HepG2 (cell line): ENCODE measurements around the gene CACNG4. TPM values are rescaled to one million over a fixed set of nuclear protein-coding genes. Genes with fewer than 3 reads are reported as not detected.

ENCODE experiments used
- EEA1 ChIP-seq: sonication (generic); formaldehyde crosslinking; IDR thresholded peaks from 2 replicates; pipeline ENCODE4 v1.5.1; 2020; ENCODE audit warnings: mild to moderate bottlenecking, missing genetic modification reagents, borderline replicate concordance
- EP300 ChIP-seq, 3 experiments: sonication (generic) in 1 of 3; formaldehyde crosslinking in 1 of 3; IDR thresholded peaks; 2 replicates each; pipeline versions ENCODE4 v1.5.1 to v1.6.1; 2011 to 2020; ENCODE audit warnings: low read depth in 2 of 3, low read length in 2 of 3, borderline replicate concordance in 1 of 3, improper control_type of control experiment in 1 of 3, mild to moderate bottlenecking in 1 of 3, missing genetic modification reagents in 1 of 3, moderate library complexity in 1 of 3
- FOXO1 ChIP-seq: sonication (generic); formaldehyde crosslinking; IDR thresholded peaks from 2 replicates; pipeline ENCODE4 v1.4.0; 2020; ENCODE audit warnings: missing genetic modification reagents
- KLF9 ChIP-seq: IDR thresholded peaks from 2 replicates; pipeline ENCODE4 v1.6.1; 2016; ENCODE audit warnings: low read depth
- MEIS2 ChIP-seq: sonication (generic); formaldehyde crosslinking; IDR thresholded peaks from 2 replicates; pipeline ENCODE4 v1.9.0; 2021; ENCODE audit warnings: mild to moderate bottlenecking, missing genetic modification reagents
- MTF2 ChIP-seq: sonication (generic); formaldehyde crosslinking; IDR thresholded peaks from 2 replicates; pipeline ENCODE4 v1.5.0; 2020; ENCODE audit warnings: missing genetic modification reagents, borderline replicate concordance
- NRL ChIP-seq: sonication (generic); formaldehyde crosslinking; IDR thresholded peaks from 2 replicates; pipeline ENCODE4 v1.5.0; 2020; ENCODE audit warnings: missing genetic modification reagents, mild to moderate bottlenecking, moderate library complexity, borderline replicate concordance
- PHF8 ChIP-seq: sonication (generic); formaldehyde crosslinking; IDR thresholded peaks from 2 replicates; pipeline ENCODE4 v1.5.0; 2020; ENCODE audit warnings: missing genetic modification reagents
- SALL1 ChIP-seq: sonication (generic); formaldehyde crosslinking; IDR thresholded peaks from 2 replicates; pipeline ENCODE4 v1.8.0; 2022; ENCODE audit warnings: mild to moderate bottlenecking, missing genetic modification reagents
- ZFP82 ChIP-seq: sonication (generic); formaldehyde crosslinking; IDR thresholded peaks from 2 replicates; pipeline ENCODE4 v1.5.1; 2020; ENCODE audit warnings: mild to moderate bottlenecking, missing genetic modification reagents, borderline replicate concordance
- ZNF317 ChIP-seq: sonication (generic); formaldehyde crosslinking; IDR thresholded peaks from 2 replicates; pipeline ENCODE4 v1.5.0; 2020; ENCODE audit warnings: mild to moderate bottlenecking, missing genetic modification reagents
- ZNF335 ChIP-seq: sonication (generic); formaldehyde crosslinking; IDR thresholded peaks from 2 replicates; pipeline ENCODE4 v1.4.0; 2020; ENCODE audit warnings: missing genetic modification reagents
- ZNF446 ChIP-seq: sonication (generic); formaldehyde crosslinking; IDR thresholded peaks from 2 replicates; pipeline ENCODE4 v1.5.0; 2020; ENCODE audit warnings: mild to moderate bottlenecking, missing genetic modification reagents
- ZNF549 ChIP-seq: sonication (generic); formaldehyde crosslinking; IDR thresholded peaks from 2 replicates; pipeline ENCODE4 v1.5.0; 2020; ENCODE audit warnings: missing genetic modification reagents
- ZNF569 ChIP-seq: sonication (generic); formaldehyde crosslinking; IDR thresholded peaks from 2 replicates; pipeline ENCODE4 v1.5.0; 2020; ENCODE audit warnings: mild to moderate bottlenecking, missing genetic modification reagents, moderate library complexity, borderline replicate concordance
- ZNF598 ChIP-seq: sonication (generic); formaldehyde crosslinking; IDR thresholded peaks from 2 replicates; pipeline ENCODE4 v1.5.1; 2020; ENCODE audit warnings: mild to moderate bottlenecking, missing genetic modification reagents, borderline replicate concordance
- polyA plus RNA-seq, 8 experiments: library from polyadenylated mRNA; depleted of rRNA in 3 of 8; stranded (reverse) in 7 of 8; unstranded in 1 of 8; fragments of >200 nt; fragmentation: Illumina TruSeq in 4 of 8; extraction: Trizol in 4 of 8; gene quantifications; 2 replicates each; pipeline versions ENCODE4 v1.2.1 to v1.2.3, GENCODE V29; 2011 to 2016; ENCODE audit warnings: low read depth in 4 of 8, missing spikeins in 1 of 8, mixed read lengths in 1 of 8; ENCODE audit not compliant: insufficient read depth in 1 of 8
- total RNA-seq, 5 experiments: library from RNA; depleted of rRNA; stranded (reverse); fragments of >200 nt; fragmentation: Illumina TruSeq; extraction: Trizol; gene quantifications; 2 replicates each; pipeline ENCODE4 v1.2.3, GENCODE V29; 2016; ENCODE audit warnings: low read depth in 1 of 5
- TF ChIP-seq, protein P1 (sequence below): sonication (generic); formaldehyde crosslinking; IDR thresholded peaks from 2 replicates; pipeline ENCODE4 v1.5.0; 2020; ENCODE audit warnings: missing genetic modification reagents
- TF ChIP-seq, protein P2 (sequence below): sonication (generic); formaldehyde crosslinking; IDR thresholded peaks from 2 replicates; pipeline ENCODE4 v1.5.0; 2020; ENCODE audit warnings: missing genetic modification reagents
- TF ChIP-seq, protein P3 (sequence below): sonication (generic); formaldehyde crosslinking; IDR thresholded peaks from 2 replicates; pipeline ENCODE4 v1.5.0; 2020; ENCODE audit warnings: mild to moderate bottlenecking, missing genetic modification reagents, borderline replicate concordance
- TF ChIP-seq, protein P4 (sequence below): IDR thresholded peaks from 2 replicates; pipeline ENCODE4 v1.6.1; 2012; ENCODE audit warnings: inconsistent platforms
- TF ChIP-seq, protein P5 (sequence below): sonication (generic); formaldehyde crosslinking; IDR thresholded peaks from 2 replicates; pipeline ENCODE4 v1.9.0; 2022; ENCODE audit warnings: low read depth, missing genetic modification reagents
- TF ChIP-seq, protein P6 (sequence below): sonication (generic); formaldehyde crosslinking; IDR thresholded peaks from 2 replicates; pipeline ENCODE4 v1.9.0; 2021; ENCODE audit warnings: missing genetic modification reagents, mild to moderate bottlenecking, borderline replicate concordance

Gene CACNG4
- total and polyA plus RNA-seq, 2 of the 13 experiments (the other 11 are each of a cell fraction or from before 2014, with no cell fraction given): 0.09 TPM

DNA sequence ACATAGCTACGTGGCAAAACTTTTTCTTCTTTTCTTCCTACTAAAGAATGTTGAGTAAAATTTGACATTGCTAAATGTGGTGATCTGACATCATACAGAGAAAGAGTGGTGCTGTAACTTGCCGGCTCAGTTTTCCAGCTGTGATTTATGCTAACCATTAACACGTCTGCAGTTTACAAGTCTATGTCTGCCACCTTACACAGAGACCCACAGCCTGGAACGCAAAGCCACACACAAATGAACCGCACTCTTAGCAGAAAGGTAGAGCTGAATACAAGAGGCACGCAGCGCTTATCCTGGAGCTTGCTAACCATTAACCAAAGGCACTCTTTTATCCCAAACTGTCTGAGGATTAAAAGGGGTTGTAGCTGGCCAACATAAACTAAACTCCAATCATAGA is 111.8 kb downstream of the CACNG4 start (continued):
- TF ChIP-seq, protein P1, sequence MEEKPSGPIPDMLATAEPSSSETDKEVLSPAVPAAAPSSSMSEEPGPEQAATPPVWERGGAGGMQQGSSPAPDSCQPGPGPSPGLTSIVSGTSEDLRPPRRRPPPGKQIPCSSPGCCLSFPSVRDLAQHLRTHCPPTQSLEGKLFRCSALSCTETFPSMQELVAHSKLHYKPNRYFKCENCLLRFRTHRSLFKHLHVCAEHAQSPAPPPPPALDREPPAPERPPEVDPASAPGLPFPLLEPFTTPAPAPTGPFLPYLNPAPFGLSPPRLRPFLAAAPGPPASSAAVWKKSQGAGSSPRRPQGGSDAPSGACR (CRISPR knock-in tag): no peak
- no peak for TF ChIP-seq ZNF598 (CRISPR knock-in tag)
- TF ChIP-seq, protein P2, sequence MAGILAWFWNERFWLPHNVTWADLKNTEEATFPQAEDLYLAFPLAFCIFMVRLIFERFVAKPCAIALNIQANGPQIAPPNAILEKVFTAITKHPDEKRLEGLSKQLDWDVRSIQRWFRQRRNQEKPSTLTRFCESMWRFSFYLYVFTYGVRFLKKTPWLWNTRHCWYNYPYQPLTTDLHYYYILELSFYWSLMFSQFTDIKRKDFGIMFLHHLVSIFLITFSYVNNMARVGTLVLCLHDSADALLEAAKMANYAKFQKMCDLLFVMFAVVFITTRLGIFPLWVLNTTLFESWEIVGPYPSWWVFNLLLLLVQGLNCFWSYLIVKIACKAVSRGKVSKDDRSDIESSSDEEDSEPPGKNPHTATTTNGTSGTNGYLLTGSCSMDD (CRISPR knock-in tag): no peak
- TF ChIP-seq ZFP82 (CRISPR knock-in tag): no peak
- no peak for TF ChIP-seq MTF2 (CRISPR knock-in tag)
- no peak for TF ChIP-seq EEA1 (CRISPR knock-in tag)
- no peak for TF ChIP-seq ZNF569 (CRISPR knock-in tag)
- TF ChIP-seq, protein P3, sequence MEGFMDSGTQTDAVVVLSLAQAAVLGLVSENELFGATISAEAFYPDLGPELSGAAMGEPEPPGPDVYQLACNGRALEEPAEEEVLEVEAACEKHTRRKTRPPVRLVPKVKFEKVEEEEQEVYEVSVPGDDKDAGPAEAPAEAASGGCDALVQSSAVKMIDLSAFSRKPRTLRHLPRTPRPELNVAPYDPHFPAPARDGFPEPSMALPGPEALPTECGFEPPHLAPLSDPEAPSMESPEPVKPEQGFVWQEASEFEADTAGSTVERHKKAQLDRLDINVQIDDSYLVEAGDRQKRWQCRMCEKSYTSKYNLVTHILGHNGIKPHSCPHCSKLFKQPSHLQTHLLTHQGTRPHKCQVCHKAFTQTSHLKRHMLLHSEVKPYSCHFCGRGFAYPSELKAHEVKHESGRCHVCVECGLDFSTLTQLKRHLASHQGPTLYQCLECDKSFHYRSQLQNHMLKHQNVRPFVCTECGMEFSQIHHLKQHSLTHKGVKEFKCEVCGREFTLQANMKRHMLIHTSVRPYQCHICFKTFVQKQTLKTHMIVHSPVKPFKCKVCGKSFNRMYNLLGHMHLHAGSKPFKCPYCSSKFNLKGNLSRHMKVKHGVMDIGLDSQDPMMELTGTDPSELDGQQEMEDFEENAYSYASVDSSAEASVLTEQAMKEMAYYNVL (CRISPR knock-in tag): no peak
- TF ChIP-seq ZNF446 (CRISPR knock-in tag): no peak
- TF ChIP-seq ZNF317 (CRISPR knock-in tag): no peak
- TF ChIP-seq, protein P4, sequence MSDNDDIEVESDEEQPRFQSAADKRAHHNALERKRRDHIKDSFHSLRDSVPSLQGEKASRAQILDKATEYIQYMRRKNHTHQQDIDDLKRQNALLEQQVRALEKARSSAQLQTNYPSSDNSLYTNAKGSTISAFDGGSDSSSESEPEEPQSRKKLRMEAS: no peak
- TF ChIP-seq, protein P5, sequence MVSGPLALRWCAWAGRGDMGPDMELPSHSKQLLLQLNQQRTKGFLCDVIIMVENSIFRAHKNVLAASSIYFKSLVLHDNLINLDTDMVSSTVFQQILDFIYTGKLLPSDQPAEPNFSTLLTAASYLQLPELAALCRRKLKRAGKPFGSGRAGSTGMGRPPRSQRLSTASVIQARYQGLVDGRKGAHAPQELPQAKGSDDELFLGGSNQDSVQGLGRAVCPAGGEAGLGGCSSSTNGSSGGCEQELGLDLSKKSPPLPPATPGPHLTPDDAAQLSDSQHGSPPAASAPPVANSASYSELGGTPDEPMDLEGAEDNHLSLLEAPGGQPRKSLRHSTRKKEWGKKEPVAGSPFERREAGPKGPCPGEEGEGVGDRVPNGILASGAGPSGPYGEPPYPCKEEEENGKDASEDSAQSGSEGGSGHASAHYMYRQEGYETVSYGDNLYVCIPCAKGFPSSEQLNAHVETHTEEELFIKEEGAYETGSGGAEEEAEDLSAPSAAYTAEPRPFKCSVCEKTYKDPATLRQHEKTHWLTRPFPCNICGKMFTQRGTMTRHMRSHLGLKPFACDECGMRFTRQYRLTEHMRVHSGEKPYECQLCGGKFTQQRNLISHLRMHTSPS (CRISPR knock-in tag): no peak
- 0 out of 2 replicates have a peak, but pooled peaks have one; percentile 17 for TF ChIP-seq KLF9 (CRISPR knock-in tag)
- TF ChIP-seq FOXO1 (CRISPR knock-in tag): 0 out of 2 replicates have a peak, but pooled peaks have one; percentile 11
- TF ChIP-seq PHF8 (CRISPR knock-in tag): no peak
- TF ChIP-seq NRL (CRISPR knock-in tag): no peak
- no peak for TF ChIP-seq ZNF549 (CRISPR knock-in tag)
- TF ChIP-seq, protein P6, sequence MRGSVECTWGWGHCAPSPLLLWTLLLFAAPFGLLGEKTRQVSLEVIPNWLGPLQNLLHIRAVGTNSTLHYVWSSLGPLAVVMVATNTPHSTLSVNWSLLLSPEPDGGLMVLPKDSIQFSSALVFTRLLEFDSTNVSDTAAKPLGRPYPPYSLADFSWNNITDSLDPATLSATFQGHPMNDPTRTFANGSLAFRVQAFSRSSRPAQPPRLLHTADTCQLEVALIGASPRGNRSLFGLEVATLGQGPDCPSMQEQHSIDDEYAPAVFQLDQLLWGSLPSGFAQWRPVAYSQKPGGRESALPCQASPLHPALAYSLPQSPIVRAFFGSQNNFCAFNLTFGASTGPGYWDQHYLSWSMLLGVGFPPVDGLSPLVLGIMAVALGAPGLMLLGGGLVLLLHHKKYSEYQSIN: no peak
- TF ChIP-seq EP300 (IDR thresholded peaks at IDR 0.05; ENCODE audit: low read depth in 2 of 2, low read length in 2 of 2): no peak
- TF ChIP-seq EP300 (CRISPR knock-in tag; IDR thresholded peaks at IDR 0.05; ENCODE audit: borderline replicate concordance): no peak
- TF ChIP-seq ZNF335 (CRISPR knock-in tag): 0 out of 2 replicates have a peak, but pooled peaks have one; percentile 59
- TF ChIP-seq MEIS2: no peak
- peak; percentile 70 for TF ChIP-seq SALL1 (CRISPR knock-in tag)
